Stimulated activated CD8-positive, alpha-beta memory T cell treated with anti-CD3 and anti-CD28 coated beads, Interleukin-2, amount 100 ng/mL, for 48 hours (primary cell): ENCODE measurements around the gene NECAB2.

Experiments used
- DNase-seq, 2 donors: peaks; one replicate each; pipeline ENCODE4 v3.0.0-alpha.2; 2020; ENCODE audit warnings: low read depth in 2 of 2

Gene NECAB2

GRCh38 chr16:84024854-84025253, 56.8 kb downstream of the NECAB2 start:
- DNase-seq = no peak

DNA sequence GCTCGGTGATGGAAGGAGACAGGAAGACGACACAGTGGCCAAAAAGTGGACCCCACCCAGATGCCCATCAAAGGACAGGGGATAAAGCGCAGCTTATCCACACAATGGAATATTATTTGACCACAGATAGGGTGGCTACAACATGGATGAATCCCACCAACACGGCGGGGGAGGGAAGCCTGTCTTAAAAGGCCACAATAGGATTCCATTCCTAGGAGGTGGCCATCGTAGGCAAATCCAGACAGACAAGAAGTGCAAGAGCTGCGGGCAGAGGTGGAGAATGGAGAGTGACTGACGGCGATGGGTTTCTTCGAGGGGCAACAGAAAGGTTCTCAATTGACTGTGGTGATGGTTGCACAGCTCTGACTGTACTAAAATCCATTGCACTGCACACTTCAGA, 58.6 kb downstream of the NECAB2 start:
- no peak for DNase-seq

DNA sequence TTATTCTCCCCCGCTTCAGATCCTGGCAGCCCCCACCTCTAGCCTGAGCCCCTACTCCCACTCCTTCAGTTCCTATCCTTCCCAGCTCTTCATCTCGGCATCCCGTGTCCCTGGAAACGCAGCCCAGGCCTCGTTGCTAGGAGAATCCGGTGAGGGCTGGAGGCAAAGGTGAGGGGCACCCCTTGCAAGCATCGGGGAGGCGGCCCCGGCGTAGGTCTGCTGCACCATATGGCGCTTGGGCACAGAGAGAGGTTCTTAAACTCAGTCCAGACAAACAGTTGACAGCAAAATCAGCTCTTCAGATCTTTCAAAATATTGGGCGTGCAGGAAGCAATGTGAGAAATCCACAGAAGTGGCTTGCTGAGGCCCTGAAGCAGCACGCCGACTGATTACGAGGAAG, 59.6 kb downstream of the NECAB2 start:
- no peak for DNase-seq

- DNase-seq = no peak
Measured at GRCh38 chr16:84029297-84030047, 61.4 kb downstream of the NECAB2 start.

GRCh38 chr16:84031556-84031955, 63.5 kb downstream of the NECAB2 start:
- DNase-seq = no peak

DNA sequence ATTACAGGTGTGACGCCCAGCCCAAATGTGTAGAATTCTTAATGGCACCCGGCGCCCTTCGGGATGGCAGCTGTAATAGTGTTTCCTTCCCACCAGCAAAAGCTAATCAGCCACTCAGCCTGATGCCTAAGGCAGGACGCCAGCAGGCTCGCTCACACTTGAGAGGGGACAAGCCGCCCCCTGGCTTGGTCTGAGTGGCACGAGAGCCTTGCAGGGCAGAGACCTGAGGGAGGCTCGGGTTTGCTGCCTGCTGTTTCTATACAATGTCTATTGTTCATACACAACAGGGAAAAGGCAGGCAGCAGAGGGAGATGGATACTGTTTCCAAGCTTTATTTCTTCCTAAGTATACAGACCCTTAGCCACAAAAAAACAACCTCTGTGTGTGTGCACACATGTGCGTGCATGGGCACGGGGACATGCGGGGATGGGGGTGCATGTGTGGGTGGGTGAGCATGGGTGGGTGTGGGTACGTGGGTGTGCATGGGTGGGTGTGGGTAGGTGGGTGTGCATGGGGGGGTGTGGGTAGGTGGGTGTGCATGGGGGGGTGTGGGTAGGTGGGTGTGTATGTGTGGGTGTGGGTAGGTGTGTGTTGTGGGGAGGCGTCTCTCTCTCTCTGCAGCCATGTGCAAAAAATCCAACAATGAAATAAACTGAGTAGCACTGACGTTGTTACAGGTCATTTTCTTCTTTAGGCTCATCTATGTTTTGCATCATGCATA, 64.6 kb downstream of the NECAB2 start:
- DNase-seq = no peak

GRCh38 chr16:84033251-84034195, 65.5 kb downstream of the NECAB2 start:
- no peak for DNase-seq

DNA sequence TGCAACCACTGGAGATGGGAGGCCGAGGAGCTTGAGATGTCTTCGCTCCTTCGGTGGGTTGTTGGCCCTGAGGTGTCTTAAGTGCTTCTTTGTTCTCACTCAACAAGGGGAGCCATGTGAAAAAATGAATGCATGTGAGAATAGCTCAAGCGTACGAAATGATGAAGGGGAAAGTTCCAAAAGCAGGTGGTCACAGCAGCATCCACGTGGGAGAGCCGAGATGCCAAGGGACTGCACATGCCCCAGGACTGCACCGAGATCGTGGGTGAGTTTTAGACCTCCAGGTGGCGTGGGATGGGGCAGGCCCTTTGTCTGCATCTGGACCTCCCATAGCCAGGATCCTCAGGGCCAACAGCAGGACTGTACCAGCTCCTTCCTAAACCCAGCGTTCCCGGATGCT, 66.5 kb downstream of the NECAB2 start:
- DNase-seq = no peak

- no peak for DNase-seq
Measured at GRCh38 chr16:84036131-84036530, 68.1 kb downstream of the NECAB2 start.

DNA sequence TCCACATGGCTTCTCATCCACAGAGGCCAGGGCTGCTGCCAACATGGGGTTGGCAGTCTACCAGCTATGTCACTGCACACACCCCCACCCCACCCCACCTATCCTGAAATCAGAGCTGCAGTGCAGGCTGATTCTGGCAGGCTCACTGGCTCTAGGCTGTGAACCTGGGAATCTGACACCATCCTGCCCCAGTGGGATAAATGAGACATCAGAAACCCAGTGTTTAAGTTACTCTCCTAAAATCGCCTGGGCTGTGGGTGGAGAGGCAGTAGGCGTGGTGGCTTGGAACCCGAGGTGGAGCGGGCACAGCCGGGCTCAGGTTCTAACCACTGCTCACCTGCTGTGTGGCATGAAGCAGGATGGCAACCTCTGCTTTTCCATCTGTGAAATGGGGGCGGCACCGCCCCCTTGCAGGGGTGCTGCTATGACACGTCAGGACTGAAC, 69.0 kb downstream of the NECAB2 start:
- DNase-seq = no peak

GRCh38 chr16:84038469-84038868, 70.4 kb downstream of the NECAB2 start:
- no peak for DNase-seq

DNA sequence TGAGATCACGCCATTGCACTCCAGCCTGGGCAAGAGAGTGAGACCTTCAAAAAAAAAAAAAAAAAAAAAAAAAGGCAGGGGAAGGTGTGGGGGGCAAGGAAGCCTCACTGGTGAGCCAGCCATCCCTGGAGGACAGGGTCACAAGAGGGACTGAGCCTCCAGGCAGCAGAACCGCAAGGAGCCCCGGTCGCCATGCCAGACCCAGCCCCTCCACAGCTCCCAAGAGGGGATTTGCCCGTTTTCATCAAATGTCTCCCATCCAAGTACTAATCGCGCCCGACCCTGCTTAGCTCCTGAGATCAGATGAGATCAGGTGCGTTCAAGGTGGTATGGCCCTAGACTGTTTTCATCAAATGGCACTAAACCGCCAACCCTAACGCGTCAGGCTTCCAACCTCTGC, 71.7 kb downstream of the NECAB2 start:
- no peak for DNase-seq

- no peak for DNase-seq
Measured at GRCh38 chr16:84040226-84040822, 72.3 kb downstream of the NECAB2 start.

GRCh38 chr16:84040823-84041820, 73.1 kb downstream of the NECAB2 start:
- DNase-seq = no peak

DNA sequence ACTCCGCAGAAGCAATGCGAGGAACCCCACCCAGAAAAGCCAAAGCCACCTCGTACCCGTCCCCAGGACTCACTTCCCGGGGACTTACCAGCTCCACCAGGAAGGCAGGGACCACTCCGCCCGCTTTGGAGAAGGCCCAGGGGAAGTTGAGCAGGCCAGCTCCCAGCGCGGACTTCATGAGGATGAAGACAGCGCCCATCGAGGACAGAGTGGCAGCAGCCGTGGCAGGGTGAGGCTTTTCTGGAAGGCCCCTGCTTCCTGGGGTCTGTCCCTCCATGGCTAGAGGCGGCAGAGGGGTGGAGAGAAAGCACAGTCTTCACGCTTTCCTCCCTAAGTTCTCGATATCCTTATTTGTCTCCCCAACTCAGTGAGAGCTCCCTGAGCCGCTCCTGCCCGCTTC, 73.8 kb downstream of the NECAB2 start:
- DNase-seq = no peak

DNA sequence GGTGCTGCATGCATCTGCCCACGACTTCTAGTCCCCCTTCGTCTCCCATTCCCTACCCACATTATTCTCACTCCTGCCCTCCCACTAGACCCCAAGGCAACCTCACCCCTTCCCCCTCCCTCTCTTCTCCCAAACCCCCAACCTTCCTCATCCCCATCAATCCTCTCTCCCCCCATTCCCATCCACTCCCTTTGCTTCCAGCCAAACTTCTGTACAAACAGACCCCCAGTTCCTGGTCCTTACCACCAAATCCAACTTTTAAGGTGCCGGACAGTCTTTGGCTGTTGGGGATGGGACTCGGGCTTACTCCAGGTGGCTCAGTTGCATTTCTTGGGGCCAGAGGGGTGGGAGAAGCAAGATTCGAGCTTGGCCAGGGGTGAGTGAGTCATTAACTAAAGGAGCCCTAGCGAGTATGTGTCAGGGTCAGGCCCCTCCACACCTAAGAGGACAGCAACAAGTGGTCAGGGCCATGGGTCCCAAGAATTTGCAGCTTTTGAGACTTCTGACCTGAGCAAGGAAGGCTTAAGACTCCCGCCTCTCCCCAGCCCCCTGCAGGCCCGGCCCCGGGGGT, 74.3 kb downstream of the NECAB2 start, which contains the start of gene SLC38A8:
Gene SLC38A8, minus strand, starts transcription at position 488 of the 571 bp plus-strand sequence. CDS start 638 bp downstream, outside the sequence.
- DNase-seq = no peak

DNA sequence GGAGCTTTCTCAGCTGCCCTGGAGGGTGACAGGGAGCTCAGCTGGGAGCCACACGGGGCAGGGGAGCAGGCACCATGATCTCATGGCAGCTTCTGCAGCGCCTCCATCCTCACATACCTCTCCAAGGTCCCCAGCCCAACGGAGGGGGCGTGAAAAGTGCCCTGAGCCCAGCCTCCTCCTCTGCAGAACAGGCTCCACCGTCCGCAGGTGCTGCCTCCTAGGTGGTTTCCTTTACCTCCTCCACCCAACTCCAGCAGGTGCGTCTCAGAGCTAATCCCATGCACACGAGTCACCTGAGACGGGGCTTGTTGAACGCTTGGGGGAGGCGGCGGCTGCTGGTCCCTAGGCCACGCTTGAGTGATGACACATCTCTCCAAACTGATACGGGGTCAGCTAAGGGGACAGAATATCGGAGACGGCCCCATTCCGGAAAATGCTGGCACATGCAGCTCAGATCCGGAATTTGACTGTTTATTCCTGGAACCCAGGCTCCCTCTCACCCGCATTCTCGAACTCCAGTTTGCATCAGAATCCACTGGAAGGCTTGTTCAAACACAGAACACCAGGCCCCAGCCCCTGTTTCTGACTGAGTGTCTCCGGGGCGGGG, 74.9 kb downstream of the NECAB2 start:
- no peak for DNase-seq

DNA sequence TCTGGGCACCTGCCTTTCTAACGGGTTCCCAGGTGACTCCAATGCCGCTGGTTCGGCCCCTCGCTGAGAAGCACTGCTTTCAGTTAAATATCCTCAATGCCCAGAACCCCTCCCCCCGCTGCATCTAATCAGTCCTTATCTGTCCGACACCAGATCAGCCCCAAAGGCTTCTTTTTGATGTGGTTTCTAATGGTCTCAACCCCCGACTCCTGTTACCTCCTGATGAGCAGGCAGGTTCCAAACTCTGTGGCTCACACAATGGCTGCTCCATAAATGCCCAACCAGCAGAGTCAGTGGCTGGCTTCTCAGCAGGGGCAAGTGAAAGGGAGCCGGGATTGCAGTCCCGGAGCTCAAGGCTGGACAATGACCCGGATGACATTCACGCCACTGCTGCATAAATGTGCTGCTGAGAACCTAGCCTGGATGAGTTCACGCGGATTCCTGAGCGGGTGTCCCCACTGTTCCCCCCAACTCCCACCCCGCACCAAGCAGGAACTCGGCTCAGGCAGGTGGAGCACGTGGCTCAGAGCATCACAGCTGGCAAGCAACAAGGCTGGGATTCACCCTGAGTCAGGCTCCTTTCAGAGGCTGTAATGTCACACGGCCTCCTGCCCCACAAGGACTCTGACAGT, 75.6 kb downstream of the NECAB2 start:
- DNase-seq = no peak

GRCh38 chr16:84044118-84044488, 76.1 kb downstream of the NECAB2 start:
- no peak for DNase-seq
